Measurements from ENCODE around the gene EGFR. TPM values are rescaled to one million over a fixed set of nuclear protein-coding genes. Genes with fewer than 3 reads are reported as not detected.

EGFR gene
- total and polyA plus RNA-seq, 2 experiments from 2014 or later = 0.51 to 0.57 TPM

GRCh38 chr7:55060085-55060484 is 41.3 kb downstream of the EGFR start:
- H3K4me3 ChIP-seq = no peak overlapping the region
- no peaks in the 10 kb centered on the region for H3K27me3 ChIP-seq
- no peaks in the 10 kb centered on the region for H3K36me3 ChIP-seq
- DNase-seq (ENCODE audit: low read depth in 1 of 2, low spot score in 1 of 2) = no peak
- H3K4me1 ChIP-seq (ENCODE audit: low read depth) = no peaks in the 10 kb centered on the region
- H3K9me3 ChIP-seq (ENCODE audit: low read depth) = no peaks in the 10 kb centered on the region
- TF ChIP-seq, protein P1, sequence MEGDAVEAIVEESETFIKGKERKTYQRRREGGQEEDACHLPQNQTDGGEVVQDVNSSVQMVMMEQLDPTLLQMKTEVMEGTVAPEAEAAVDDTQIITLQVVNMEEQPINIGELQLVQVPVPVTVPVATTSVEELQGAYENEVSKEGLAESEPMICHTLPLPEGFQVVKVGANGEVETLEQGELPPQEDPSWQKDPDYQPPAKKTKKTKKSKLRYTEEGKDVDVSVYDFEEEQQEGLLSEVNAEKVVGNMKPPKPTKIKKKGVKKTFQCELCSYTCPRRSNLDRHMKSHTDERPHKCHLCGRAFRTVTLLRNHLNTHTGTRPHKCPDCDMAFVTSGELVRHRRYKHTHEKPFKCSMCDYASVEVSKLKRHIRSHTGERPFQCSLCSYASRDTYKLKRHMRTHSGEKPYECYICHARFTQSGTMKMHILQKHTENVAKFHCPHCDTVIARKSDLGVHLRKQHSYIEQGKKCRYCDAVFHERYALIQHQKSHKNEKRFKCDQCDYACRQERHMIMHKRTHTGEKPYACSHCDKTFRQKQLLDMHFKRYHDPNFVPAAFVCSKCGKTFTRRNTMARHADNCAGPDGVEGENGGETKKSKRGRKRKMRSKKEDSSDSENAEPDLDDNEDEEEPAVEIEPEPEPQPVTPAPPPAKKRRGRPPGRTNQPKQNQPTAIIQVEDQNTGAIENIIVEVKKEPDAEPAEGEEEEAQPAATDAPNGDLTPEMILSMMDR (IDR thresholded peaks at IDR 0.05; ENCODE audit: low read depth, low read length) = no peak
- H3K27ac ChIP-seq = no peak overlapping the region

GRCh38 chr7:55060636-55061022 is 41.8 kb downstream of the EGFR start:
- no peaks in the 10 kb centered on the region for H3K27me3 ChIP-seq
- TF ChIP-seq, protein P1 (IDR thresholded peaks at IDR 0.05; ENCODE audit: low read depth, low read length) = no peak
- H3K4me3 ChIP-seq = no peak overlapping the region
- no peak overlapping the region for H3K27ac ChIP-seq
- H3K9me3 ChIP-seq (ENCODE audit: low read depth) = no peaks in the 10 kb centered on the region
- no peak for DNase-seq (ENCODE audit: low read depth in 1 of 2, low spot score in 1 of 2)
- peaks cover 2% of the 10 kb centered on the region for H3K4me1 ChIP-seq (ENCODE audit: low read depth)
- H3K36me3 ChIP-seq = no peaks in the 10 kb centered on the region

DNA sequence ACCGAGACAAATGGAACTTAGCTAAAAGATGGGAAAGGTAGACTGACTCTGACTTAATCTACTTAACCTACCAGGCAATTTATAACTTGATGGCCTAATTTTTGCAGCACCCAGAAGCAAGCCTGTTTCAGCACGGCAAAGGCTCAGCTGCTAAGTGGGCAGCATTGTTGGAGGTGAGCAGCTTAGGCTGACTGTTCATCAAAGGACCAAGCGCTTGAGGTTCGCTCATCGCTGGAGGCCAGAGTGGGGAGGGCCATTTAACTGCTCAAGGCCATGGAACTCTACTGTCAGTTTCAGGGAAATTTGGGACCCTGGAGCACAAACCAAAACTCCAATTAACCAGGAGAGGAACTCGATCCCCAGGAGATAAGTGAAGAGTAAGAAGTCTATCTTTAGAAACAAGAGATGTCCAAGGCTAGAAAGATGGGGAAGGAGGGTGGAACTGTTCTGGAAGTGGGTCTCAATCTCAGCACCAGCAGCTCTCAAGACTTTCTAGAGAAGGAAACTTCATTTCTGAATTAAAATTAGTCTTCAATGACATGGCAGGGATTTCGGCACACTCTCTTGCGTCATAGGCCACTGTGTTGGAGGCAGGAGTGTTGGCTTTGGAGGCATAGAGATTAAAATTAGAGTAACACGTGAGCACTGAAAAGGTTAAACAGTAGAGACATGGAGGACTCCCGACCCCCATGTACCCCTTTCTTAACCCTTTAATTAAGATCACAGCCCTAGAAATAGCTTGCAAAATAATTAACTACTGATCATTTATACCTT is 43.1 kb downstream of the EGFR start:
- TF ChIP-seq, protein P1 (IDR thresholded peaks at IDR 0.05; ENCODE audit: low read depth, low read length) = no peak
- peaks cover 7% of the 10 kb centered on the region for H3K4me1 ChIP-seq (ENCODE audit: low read depth)

GRCh38 chr7:55063061-55063460 is 44.2 kb downstream of the EGFR start:
- no peak for DNase-seq (ENCODE audit: low read depth in 1 of 2, low spot score in 1 of 2)
- no peak overlapping the region for H3K27ac ChIP-seq
- TF ChIP-seq, protein P1 (IDR thresholded peaks at IDR 0.05; ENCODE audit: low read depth, low read length) = no peak
- H3K4me3 ChIP-seq = no peak overlapping the region
- no peaks in the 10 kb centered on the region for H3K9me3 ChIP-seq (ENCODE audit: low read depth)
- no peaks in the 10 kb centered on the region for H3K27me3 ChIP-seq
- H3K36me3 ChIP-seq = no peaks in the 10 kb centered on the region
- peaks cover 7% of the 10 kb centered on the region for H3K4me1 ChIP-seq (ENCODE audit: low read depth)

More for the DNA sequence above, 43.1 kb downstream of the EGFR start:
- Histone ChIP-seq H3K36me3 (no peaks in the 10 kb centered on the region), H3K27ac (no peak overlapping the region), H3K27me3 (no peaks in the 10 kb centered on the region), H3K9me3 (ENCODE audit: low read depth) (no peaks in the 10 kb centered on the region), H3K4me3 (no peak overlapping the region)
- DNase-seq (ENCODE audit: low read depth in 1 of 2, low spot score in 1 of 2) = no peak

DNA sequence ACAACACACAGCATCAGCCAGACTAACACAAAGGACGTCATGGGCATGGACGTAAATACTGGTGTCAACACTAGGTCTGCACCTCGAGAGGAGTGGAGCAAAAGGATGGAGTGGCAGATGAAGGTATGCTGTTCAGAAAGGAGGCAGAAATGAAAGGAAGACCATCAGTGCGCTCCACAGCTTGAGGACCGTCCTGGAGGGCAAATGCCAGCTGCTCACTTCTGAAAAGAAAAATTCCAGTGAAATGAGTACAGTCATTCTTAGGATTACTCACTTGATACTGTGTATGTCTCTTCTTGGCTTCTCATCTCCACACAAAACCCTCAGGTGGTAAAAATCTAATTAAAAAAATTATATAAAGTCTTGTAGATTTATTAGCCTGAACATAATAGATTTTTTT is 44.8 kb downstream of the EGFR start:
- Histone ChIP-seq H3K27me3 (no peaks in the 10 kb centered on the region), H3K4me1 (ENCODE audit: low read depth) (peaks cover 7% of the 10 kb centered on the region), H3K4me3 (no peak overlapping the region), H3K36me3 (no peaks in the 10 kb centered on the region), H3K9me3 (ENCODE audit: low read depth) (no peaks in the 10 kb centered on the region), H3K27ac (no peak overlapping the region)
- TF ChIP-seq, protein P1 (IDR thresholded peaks at IDR 0.05; ENCODE audit: low read depth, low read length) = no peak
- no peak for DNase-seq (ENCODE audit: low read depth in 1 of 2, low spot score in 1 of 2)

Data from cardiac muscle cell (in vitro differentiated cells and primary cell).